Activated CD4-positive, alpha-beta T cell treated with anti-CD3 and anti-CD28 coated beads, Interleukin-2, amount 10 ng/mL, durations not matched to agents 24 days and 14 days (primary cell): Measurements from ENCODE around the gene VPS37C. TPM values are rescaled to one million over a fixed set of nuclear protein-coding genes. Genes with fewer than 3 reads are reported as not detected.
"Not testable (repeated sequence)": the region's sequence is repeated elsewhere in the genome, so short reads cannot be mapped to it uniquely, and the experiment has no call there.

Experiments
- DNase-seq: peaks from one replicate; pipeline ENCODE4 v3.0.0; 2022
- H3K27ac Mint-ChIP-seq: one replicate; pipeline ENCODE4 v1.8.0; 2022; ENCODE audit warnings: mild to moderate bottlenecking, mixed read lengths
- H3K27me3 Mint-ChIP-seq: one replicate; pipeline ENCODE4 v1.8.0; 2022; ENCODE audit warnings: mixed read lengths
- H3K36me3 Mint-ChIP-seq: one replicate; pipeline ENCODE4 v1.8.0; 2022; ENCODE audit warnings: low read depth, mild to moderate bottlenecking, mixed read lengths
- H3K4me1 Mint-ChIP-seq: one replicate; pipeline ENCODE4 v1.8.0; 2021; ENCODE audit warnings: mixed read lengths
- H3K4me3 Mint-ChIP-seq: one replicate; pipeline ENCODE4 v1.8.0; 2022; ENCODE audit warnings: mild to moderate bottlenecking, moderate library complexity, mixed read lengths
- H3K9me3 Mint-ChIP-seq: one replicate; pipeline ENCODE4 v1.8.0; 2021; ENCODE audit warnings: mixed read lengths
- intact Hi-C: fragments of 100-400 bp; cut with micrococcal nuclease; formaldehyde crosslinking; loops from one replicate; pipeline ENCODE4 v1.15.1; 2023
- total RNA-seq: library from RNA; stranded (reverse); gene quantifications from 2 replicates; pipeline ENCODE4 v1.2.3, GENCODE V29; 2022

Gene VPS37C
- total RNA-seq, 1 donor from 2014 or later: 13.7 TPM

DNA sequence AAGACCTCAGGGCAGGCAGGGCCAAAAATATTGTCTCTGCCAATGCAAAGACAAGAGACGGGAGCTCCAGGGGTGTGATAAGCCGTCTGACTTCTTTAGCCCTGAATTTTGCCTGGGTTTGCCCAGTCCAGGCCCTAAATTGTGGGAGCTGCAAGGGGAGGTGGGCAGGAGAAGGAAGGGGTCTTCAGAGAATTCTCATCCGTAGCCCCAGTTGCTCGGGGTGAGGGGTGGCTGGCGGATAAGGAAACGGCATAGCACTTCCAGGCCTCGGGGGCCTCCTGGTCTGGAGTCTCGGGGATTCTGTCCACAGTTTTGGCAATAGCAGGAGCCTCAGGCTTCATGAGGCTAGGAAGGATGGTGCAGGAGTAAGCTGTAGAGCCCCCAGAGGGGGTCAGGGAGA is 51.6 kb downstream of the VPS37C start:
- H3K27ac Mint-ChIP-seq: peak overlapping the region; percentile 90
- H3K4me3 Mint-ChIP-seq: no peak overlapping the region
- H3K27me3 Mint-ChIP-seq: no peaks in the 10 kb centered on the region
- DNase-seq: no peak
- intact Hi-C loops: loop anchor here (2.0 to 5.0 kb wide), 2 partner anchors 27 to 192 kb away; no protein-coding TSS in a partner anchor
- H3K4me1 Mint-ChIP-seq: peaks cover 90% of the 10 kb centered on the region
- H3K9me3 Mint-ChIP-seq: no peaks in the 10 kb centered on the region
- peaks cover 89% of the 10 kb centered on the region for H3K36me3 Mint-ChIP-seq

DNA sequence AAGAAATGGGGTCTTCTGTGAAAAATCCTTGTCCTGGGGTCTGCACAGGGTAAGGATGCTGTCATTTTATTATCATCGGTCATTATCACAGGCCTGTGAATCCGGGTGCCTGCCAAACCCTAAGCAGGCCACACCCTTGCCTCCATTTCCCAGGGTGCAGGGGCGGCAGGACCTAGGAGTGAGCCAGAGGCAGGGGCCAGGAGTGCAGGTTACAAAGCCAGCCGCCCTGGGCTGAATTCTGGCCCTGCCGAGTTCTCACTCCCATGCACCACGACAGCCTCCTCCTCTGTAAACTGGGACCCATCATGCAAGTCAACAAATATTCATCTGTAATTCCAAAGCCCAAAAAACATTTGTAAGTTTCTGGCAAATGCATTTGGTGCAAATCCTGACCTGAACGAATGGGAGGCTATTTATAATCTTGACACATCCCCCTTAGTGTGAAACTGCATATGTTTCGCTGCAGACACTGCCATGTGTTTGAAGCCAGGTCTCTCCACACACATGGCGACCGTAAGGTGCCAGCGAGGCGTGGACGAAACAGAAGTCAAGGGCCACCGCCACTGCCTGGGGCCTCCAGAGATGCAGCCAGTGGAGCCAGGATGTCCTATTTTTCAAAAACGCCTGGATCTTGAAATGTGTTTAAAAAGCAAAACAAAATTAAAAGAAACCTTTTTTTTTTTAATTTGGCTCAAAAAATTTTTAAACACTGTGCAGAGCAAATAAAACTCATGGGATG is 52.2 kb downstream of the VPS37C start:
- H3K4me1 Mint-ChIP-seq: peaks cover 84% of the 10 kb centered on the region
- H3K27me3 Mint-ChIP-seq: no peaks in the 10 kb centered on the region
- H3K9me3 Mint-ChIP-seq: no peaks in the 10 kb centered on the region
- H3K27ac Mint-ChIP-seq: peak overlapping the region; percentile 90
- H3K36me3 Mint-ChIP-seq: peaks cover 88% of the 10 kb centered on the region
- intact Hi-C loops: no loop called here
- DNase-seq: no peak
- no peak overlapping the region for H3K4me3 Mint-ChIP-seq

DNA sequence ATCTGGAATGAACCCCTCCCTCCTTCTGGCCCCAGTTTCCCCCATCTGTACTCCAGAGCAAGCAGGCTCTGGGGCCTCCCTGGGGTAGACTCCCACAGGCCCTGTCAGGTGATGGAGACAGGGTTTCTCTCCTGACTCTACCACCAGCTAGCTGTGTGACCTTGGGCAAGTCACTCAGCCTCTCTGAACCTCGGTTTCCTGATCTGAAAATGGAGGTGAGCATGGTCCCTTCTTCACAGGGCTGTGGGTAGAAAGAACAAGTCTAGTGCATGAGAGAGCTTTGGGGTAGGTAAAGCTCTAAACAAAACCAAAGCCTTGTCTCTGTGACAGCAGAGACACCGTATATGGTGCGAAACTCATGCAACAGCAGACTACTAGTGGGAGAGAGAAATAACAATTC is 53.3 kb downstream of the VPS37C start:
- H3K4me1 Mint-ChIP-seq: peaks cover 83% of the 10 kb centered on the region
- peaks cover 4% of the 10 kb centered on the region for H3K9me3 Mint-ChIP-seq
- H3K27ac Mint-ChIP-seq: peak overlapping the region; percentile 90
- H3K36me3 Mint-ChIP-seq: peaks cover 89% of the 10 kb centered on the region
- no peak for DNase-seq
- intact Hi-C loops: no loop called here
- H3K27me3 Mint-ChIP-seq: no peaks in the 10 kb centered on the region
- no peak overlapping the region for H3K4me3 Mint-ChIP-seq

DNA sequence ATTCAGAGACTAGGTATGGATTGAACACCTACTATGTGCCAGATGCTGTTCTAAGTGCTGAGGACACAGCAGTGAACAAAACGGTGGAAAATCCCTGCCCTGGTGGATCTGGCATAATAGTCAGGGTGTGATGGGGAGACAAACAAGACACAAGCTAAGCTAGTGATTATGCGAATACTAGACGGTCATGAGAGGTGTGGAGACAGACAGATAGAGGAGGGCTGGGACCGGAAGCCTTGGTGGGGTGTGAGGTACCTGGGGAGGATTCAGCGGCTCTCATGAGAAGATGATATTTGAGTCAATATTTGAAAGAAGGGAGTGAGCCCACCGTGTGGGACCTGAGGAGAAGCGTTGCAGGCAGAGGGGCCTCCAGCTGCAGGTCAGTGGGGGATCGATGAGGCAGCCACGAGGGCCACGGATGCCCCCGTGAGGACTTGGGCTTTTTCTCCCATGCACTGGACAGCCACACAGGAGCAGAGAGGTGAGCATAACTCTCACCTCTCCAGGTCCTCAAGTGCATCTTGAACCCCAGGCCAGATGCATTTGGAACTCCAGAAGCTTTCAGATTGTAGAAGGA is 54.2 kb downstream of the VPS37C start:
- Mint-ChIP-seq H3K27ac (peak overlapping the region; percentile 90), H3K9me3 (peaks cover 4% of the 10 kb centered on the region), H3K4me1 (peaks cover 74% of the 10 kb centered on the region), H3K27me3 (no peaks in the 10 kb centered on the region), H3K36me3 (peaks cover 83% of the 10 kb centered on the region), H3K4me3 (no peak overlapping the region)
- no peak for DNase-seq
- intact Hi-C loops: no loop called here

DNA sequence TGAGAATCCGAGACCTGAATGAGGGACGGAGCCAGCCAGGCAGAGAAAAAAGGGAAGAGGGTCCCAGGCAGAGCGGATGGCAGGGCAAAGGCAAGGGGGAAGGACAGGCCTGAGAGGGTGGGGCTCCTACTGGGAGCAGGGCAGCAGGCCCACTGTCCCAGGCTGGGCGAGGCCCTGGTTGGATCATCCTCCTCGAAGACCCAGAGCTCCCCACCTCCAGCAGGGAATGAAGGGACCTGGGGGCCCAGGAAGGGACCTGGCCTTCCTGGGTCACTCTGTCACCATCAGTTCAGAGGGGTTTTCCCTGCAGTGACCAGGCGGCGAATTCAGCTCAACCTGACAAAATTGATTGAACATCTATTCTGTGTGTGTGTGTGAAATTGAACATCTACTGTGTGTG is 54.9 kb downstream of the VPS37C start:
- Mint-ChIP-seq H3K27ac (peak overlapping the region; percentile 90), H3K9me3 (peaks cover 4% of the 10 kb centered on the region), H3K4me1 (peaks cover 67% of the 10 kb centered on the region), H3K36me3 (peaks cover 76% of the 10 kb centered on the region), H3K27me3 (no peaks in the 10 kb centered on the region), H3K4me3 (no peak overlapping the region)
- intact Hi-C loops: no loop called here
- DNase-seq: no peak

DNA sequence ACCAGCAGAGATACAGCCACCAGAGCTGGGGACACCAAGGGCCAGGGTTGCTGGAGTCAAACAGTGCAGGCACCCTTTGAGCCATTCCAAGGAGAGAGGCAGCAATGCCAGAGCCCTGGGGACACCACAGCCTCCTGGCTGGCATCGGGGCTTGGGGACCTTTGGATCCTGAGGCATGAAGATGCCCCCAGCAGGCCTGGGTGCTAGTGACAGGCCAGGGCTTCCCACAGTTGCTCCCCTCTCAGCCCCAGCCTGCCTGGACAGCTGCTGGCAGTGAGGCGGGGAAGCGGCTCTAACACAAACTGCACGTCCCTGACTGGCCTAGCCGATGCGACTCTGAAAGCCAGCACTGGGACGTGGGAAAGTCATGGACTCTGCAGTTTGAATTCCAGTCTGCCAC is 56.3 kb downstream of the VPS37C start:
- H3K4me3 Mint-ChIP-seq: no peak overlapping the region
- intact Hi-C loops: loop anchor here (1.0 kb wide), 1 partner anchor 44 kb away; no protein-coding TSS in a partner anchor
- no peak for DNase-seq
- H3K4me1 Mint-ChIP-seq: peaks cover 54% of the 10 kb centered on the region
- peaks cover 4% of the 10 kb centered on the region for H3K9me3 Mint-ChIP-seq
- H3K27ac Mint-ChIP-seq: peak overlapping the region; percentile 73
- peaks cover 64% of the 10 kb centered on the region for H3K36me3 Mint-ChIP-seq
- H3K27me3 Mint-ChIP-seq: no peaks in the 10 kb centered on the region

DNA sequence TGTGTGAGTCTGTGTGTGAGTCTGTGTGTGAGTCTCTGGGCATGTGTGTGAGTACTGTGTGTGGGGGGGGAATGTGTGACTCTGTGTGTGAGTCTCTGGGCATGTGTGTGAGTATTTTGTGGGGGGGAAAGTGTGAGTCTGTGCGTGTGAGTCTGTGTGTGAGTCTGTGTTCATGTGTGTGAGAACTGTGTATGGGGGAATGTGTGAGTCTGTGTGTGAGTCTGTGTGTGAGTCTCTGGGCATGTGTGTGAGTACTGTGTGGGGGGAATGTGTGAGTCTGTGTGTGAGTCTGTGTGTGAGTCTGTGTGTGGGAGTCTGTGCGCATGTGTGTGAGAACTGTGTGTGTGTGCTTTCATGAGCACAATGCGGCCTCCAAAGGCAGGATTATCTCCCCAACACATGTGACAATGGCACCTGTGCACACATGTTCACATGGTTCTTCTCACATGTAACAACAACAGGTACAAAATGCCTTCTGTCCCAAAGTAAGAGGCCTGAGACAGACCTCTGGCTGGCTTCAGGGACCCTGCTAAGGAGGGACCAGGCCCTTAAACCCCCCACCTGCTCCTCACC is 57.3 kb downstream of the VPS37C start:
- Mint-ChIP-seq H3K27me3 (no peaks in the 10 kb centered on the region), H3K27ac (no peak overlapping the region), H3K4me3 (no peak overlapping the region), H3K4me1 (peaks cover 44% of the 10 kb centered on the region), H3K36me3 (peaks cover 53% of the 10 kb centered on the region), H3K9me3 (peaks cover 4% of the 10 kb centered on the region)
- DNase-seq: no peak
- intact Hi-C loops: loop anchor here (1.0 to 2.0 kb wide), 3 partner anchors 7 to 43 kb away; no protein-coding TSS in a partner anchor

DNA sequence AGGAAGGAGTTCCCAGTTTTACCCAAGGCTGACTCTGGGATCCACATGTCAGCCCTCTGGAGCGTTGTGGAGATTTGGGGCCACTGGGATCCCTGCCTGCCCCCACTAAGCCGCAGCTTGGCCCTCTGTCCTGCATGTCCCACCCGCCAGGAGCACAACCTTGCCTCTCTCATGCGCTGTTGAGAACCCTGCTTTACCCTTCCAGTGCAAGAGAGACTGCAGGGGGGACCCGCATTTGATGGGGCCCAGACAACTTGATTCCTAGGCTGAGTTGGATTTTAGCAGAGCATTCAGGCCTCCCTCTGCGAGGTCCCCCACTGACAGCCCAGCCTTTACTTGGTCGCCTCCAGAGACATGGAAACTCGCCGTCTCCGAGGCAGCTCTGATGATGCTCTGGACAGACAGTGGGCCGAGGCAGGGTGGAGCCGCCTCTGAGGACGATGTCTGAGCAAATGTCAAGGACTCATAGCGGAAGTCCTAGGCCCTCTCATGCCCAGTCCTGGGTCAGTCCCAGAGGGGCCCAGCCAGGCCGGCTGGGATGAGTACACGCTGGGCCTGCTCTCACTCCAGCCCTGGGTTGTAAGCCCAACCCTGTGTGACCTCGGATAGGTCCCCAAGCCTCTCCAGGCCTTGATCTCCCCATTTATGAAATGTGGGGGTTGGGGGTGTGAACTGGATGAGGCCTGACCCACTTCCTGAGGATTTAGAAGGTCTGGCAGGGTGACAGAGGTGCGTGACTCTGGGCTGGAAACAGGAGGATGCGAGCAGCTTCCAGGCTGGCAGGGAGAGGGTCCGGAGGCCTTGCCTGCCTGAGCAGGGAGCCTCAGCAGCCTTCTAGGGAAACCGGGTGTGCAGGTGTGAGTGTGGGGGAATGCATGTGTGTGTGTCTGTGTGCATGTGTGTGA is 58.3 kb downstream of the VPS37C start:
- Mint-ChIP-seq H3K4me1 (peaks cover 34% of the 10 kb centered on the region), H3K4me3 (no peak overlapping the region), H3K27me3 (no peaks in the 10 kb centered on the region), H3K36me3 (peaks cover 45% of the 10 kb centered on the region), H3K9me3 (peaks cover 4% of the 10 kb centered on the region), H3K27ac (no peak overlapping the region)
- peak; percentile 77 for DNase-seq
- intact Hi-C loops: loop anchor here (1.0 to 2.0 kb wide), 3 partner anchors 8 to 14 kb away; no protein-coding TSS in a partner anchor

DNA sequence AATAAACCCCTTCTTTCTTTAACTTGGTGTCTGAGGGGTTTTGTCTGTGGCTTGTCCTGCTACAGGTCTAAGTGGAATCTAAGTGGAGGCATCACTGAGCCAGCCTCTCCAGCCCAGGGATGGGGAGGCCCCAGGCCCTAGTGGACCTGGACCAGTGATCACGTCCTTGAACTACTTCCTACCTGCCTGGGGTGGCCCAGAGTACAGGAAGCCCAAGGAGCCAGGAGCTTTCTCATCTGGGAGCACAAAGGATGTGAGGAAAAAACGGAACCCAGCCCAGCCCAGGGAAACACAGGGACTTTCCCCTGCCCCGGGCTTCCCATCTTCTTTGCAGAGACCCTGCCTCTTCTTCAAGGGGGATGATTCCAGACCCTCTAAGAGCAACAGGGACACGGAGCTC is 62.4 kb downstream of the VPS37C start:
- peaks cover 12% of the 10 kb centered on the region for H3K36me3 Mint-ChIP-seq
- no peaks in the 10 kb centered on the region for H3K27me3 Mint-ChIP-seq
- no peak overlapping the region for H3K27ac Mint-ChIP-seq
- DNase-seq: no peak
- intact Hi-C loops: no loop called here
- peaks cover 32% of the 10 kb centered on the region for H3K4me1 Mint-ChIP-seq
- H3K9me3 Mint-ChIP-seq: peaks cover 4% of the 10 kb centered on the region
- H3K4me3 Mint-ChIP-seq: no peak overlapping the region

DNA sequence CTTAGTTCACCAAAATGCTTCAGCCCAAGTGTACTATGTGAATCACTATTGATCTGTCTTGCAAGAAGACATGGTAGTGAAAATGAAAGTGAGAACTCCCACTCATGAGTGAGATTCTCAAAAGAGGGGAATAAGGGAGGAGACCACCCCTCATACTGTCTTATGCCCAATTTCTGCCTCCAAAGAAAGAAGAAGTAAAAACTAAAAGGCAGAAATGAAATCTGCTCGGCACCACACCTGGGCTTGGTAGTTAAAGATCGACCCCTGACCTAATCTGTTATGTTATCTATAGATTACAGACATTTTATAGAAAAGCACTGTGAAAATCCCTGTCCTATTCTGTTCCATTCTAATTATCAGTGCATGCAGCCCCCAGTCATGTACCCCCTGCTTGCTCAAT is 63.0 kb downstream of the VPS37C start:
- H3K4me3 Mint-ChIP-seq, H3K27ac Mint-ChIP-seq, H3K9me3 Mint-ChIP-seq, DNase-seq, H3K27me3 Mint-ChIP-seq, intact Hi-C loops, H3K36me3 Mint-ChIP-seq: not testable (repeated sequence)
- peaks cover 31% of the 10 kb centered on the region for H3K4me1 Mint-ChIP-seq

DNA sequence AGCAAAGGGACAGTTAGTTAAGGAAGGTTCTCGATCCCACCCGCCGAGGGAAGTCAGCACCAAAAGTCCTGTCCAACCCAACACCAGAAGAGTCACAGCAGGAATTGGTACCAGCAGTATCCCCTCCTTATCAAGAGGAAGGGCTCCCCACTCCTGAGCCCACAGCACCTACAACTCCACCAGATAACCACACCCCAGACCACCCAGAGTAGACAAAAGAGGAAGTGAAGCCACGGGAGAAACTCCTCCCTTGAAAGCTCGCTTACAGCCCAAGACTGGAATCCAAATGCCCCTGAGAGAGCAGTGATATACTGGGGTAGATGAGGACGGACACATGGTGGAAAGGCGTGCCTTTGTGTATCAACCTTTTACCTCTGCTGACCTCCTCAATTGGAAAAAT is 66.2 kb downstream of the VPS37C start:
- intact Hi-C loops: no loop called here
- peaks cover 16% of the 10 kb centered on the region for H3K36me3 Mint-ChIP-seq
- no peaks in the 10 kb centered on the region for H3K27me3 Mint-ChIP-seq
- peak overlapping the region; percentile 100 for H3K27ac Mint-ChIP-seq
- no peaks in the 10 kb centered on the region for H3K9me3 Mint-ChIP-seq
- no peak for DNase-seq
- no peak overlapping the region for H3K4me3 Mint-ChIP-seq
- H3K4me1 Mint-ChIP-seq: peaks cover 61% of the 10 kb centered on the region

DNA sequence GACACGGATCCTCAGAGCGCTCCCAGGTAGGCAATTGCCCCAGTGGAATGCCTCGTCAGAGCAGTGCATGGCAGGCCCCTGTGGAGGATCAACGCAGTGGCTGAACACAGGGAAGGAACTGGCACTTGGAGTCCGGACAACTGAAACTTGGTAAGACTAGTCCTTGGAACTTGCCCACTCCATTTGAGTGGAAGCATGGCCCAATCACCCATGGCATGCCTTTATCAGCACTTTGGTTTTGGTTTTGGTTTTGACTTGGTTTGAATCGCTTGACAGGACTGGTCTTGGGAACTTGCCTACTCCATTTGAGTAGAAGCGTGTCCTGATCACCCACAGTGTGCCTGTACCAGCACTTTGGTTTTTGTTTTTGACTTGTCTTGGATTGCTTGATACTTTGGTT is 67.1 kb downstream of the VPS37C start:
- H3K9me3 Mint-ChIP-seq, intact Hi-C loops, H3K27me3 Mint-ChIP-seq: not testable (repeated sequence)
- H3K36me3 Mint-ChIP-seq: peaks cover 22% of the 10 kb centered on the region
- peaks cover 64% of the 10 kb centered on the region for H3K4me1 Mint-ChIP-seq
- DNase-seq: peak; percentile 78
- H3K27ac Mint-ChIP-seq: peak overlapping the region; percentile 100
- H3K4me3 Mint-ChIP-seq: peak overlapping the region; percentile 31

DNA sequence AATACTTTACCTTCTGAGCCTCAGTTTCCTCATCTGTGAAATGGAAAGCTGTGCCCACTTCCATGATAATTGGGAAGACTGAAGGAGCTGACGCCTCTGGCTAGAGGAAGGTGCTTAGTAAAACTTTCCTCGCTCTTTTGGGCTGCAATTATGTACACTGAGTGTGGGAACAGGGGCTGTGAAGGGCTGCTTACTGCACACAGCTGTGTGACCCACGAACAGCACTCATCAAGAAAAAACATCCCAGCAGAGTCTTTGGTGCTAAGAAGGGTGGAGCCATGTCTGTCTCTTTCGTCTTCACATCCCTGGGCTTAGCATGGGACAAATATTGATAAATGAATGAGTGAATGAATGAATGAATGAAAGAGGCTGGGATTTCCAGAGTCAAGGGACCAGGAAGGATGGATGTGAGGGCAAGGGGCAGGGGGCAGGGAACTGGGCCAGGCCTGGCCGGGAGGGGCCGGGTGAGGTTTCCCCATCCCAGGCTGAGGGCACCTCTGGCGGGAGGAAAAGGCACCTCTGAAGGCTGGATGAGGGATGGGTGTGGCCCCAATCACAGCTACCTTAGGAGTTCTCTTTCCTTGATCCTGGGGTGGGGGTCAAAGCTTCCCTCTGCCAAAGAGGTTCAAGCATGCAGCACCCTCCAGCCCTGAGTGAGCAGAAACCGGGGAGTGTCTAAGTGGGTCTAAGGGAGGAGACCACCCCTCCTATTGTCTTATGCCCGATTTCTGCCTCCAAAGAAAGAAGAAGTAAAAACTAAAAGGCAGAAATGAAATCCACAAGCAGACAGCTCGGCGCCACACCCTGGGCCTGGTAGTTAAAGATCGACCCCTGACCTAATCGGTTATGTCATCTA is 68.1 kb downstream of the VPS37C start:
- H3K4me3 Mint-ChIP-seq: peak overlapping the region; percentile 93
- DNase-seq: no peak
- peaks cover 66% of the 10 kb centered on the region for H3K4me1 Mint-ChIP-seq
- H3K9me3 Mint-ChIP-seq: no peaks in the 10 kb centered on the region
- H3K27me3 Mint-ChIP-seq: no peaks in the 10 kb centered on the region
- H3K36me3 Mint-ChIP-seq: peaks cover 24% of the 10 kb centered on the region
- peak overlapping the region; percentile 100 for H3K27ac Mint-ChIP-seq
- intact Hi-C loops: loop anchor here (1.0 to 2.0 kb wide), 4 partner anchors 19 to 70 kb away; no protein-coding TSS in a partner anchor
